Testis (tissue), 2 donors: ENCODE results near the gene NXNL1.

Experiments used
- POLR2A ChIP-seq: fragments of 450-650 bp; IDR thresholded peaks from one replicate; pipeline ENCODE4 v1.6.1; 2017; ENCODE audit warnings: antibody characterized with exemption, mild to moderate bottlenecking, moderate library complexity
- TF ChIP-seq, protein P1 (sequence below), 3 experiments: fragments of 450-650 bp in 2 of 3; fragments of 200-600 bp in 1 of 3; sonication (generic) in 1 of 3; IDR thresholded peaks; one replicate each; pipeline ENCODE4 v1.5.1; 2016 to 2019; ENCODE audit warnings: antibody characterized with exemption in 3 of 3, mild to moderate bottlenecking in 2 of 3, moderate library complexity in 1 of 3

DNA sequence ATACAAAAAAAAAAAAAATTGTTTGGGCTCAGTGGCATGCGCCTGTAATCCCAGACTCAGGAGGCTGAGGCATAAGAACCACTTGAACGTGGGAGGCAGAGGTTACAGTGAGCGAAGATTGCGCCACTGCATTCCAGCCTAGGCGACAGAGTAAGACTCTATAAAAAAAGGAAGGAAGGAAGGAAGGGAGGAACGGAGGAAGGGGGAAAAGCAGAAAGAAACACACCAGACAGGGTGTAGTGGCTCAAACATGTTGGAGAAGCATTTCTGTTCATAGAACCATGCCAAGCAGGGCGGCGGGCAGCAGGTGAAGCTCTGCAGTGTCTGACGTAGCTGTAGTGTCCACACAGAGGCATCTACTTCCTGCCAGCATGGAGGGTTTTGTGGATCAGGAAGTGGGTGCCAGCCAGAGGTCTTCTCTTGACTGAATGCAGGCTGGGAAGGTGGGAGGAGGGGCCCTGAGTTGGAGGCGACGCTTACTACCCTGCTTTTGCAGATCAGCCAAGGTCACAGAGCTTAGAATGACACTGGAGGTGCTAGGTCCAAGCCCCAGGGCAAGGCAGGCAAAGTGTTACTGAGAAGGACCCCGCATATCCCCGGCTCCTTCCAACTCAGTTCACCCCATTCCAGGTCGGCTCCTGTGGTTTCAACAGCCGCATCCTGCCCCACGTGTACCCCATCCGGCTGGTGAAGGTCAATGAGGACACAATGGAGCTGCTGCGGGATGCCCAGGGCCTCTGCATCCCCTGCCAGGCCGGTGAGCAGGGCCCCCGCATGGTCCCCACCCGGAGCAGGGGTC is 39.1 kb upstream of the NXNL1 start:
- TF ChIP-seq, protein P1, sequence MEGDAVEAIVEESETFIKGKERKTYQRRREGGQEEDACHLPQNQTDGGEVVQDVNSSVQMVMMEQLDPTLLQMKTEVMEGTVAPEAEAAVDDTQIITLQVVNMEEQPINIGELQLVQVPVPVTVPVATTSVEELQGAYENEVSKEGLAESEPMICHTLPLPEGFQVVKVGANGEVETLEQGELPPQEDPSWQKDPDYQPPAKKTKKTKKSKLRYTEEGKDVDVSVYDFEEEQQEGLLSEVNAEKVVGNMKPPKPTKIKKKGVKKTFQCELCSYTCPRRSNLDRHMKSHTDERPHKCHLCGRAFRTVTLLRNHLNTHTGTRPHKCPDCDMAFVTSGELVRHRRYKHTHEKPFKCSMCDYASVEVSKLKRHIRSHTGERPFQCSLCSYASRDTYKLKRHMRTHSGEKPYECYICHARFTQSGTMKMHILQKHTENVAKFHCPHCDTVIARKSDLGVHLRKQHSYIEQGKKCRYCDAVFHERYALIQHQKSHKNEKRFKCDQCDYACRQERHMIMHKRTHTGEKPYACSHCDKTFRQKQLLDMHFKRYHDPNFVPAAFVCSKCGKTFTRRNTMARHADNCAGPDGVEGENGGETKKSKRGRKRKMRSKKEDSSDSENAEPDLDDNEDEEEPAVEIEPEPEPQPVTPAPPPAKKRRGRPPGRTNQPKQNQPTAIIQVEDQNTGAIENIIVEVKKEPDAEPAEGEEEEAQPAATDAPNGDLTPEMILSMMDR (IDR thresholded peaks at IDR 0.05) = no peak
- TF ChIP-seq POLR2A = no peak
